NCI-H2196 (cell line): Measurements from ENCODE around the gene RGPD6.
"Not testable (repeated sequence)": the region's sequence is repeated elsewhere in the genome, so short reads cannot be mapped to it uniquely, and the experiment has no call there.

Source experiments
- DNase-seq: peaks from one replicate; lab custom pipeline; 2025; ENCODE audit not compliant: unreplicated experiment; lab: John Stamatoyannopoulos, UW

The RGPD6 gene

GRCh38 chr2:110481200-110481599, 95.8 kb downstream of the RGPD6 start:
- DNase-seq = not testable (repeated sequence)

DNA sequence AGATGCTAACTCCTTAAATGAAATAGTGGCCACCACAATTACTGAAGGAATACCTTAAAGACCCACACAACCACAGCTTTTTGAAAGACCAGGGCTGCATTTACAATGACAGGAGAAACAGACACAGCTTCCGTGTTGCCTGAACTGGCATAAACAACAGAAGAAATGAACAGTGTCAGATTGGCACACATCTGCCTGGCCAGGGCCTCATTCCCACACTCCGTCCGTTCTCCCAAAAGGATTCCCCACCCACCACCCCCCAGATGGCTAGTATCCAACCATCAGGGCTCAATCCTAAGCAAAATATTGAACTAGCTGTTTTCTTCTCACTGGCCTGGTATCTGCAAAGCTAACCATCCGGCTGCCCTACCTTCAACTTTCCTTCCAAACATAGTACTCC, 96.9 kb downstream of the RGPD6 start:
- DNase-seq = not testable (repeated sequence)

- not testable (repeated sequence) for DNase-seq
Observed at GRCh38 chr2:110477370-110477769, 99.7 kb downstream of the RGPD6 start.

DNA sequence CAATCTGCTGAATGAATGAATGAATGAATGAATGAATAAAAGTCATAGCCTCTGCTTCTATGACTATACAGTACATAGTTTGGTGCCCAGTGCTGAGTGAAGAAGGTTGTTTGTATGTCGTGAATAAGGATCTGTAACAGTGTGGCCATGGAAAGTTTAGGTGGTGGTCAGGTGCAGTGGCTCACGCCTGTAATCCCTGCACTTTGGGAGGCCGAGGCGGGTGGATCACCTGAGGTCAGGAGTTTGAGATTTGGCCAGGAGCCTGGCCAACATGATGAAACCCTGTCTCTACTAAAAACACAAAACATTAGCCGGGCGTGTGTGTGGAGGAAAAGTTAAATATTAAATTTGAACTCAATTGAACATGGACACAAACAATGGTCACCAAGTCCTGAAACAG, 100.1 kb downstream of the RGPD6 start:
- DNase-seq = not testable (repeated sequence)

GRCh38 chr2:110475627-110476359, 101.2 kb downstream of the RGPD6 start:
- DNase-seq = not testable (repeated sequence)

- DNase-seq = not testable (repeated sequence)
Observed at GRCh38 chr2:110474898-110475297, 102.1 kb downstream of the RGPD6 start.

GRCh38 chr2:110473059-110473358, 104.0 kb downstream of the RGPD6 start:
- DNase-seq = not testable (repeated sequence)

GRCh38 chr2:110472171-110473058, 104.6 kb downstream of the RGPD6 start, which contains the start of gene LIMS4:
LIMS4 (minus strand) TSS chr2:110472816; CDS start chr2:110472778, 38 bp downstream.
- DNase-seq = not testable (repeated sequence)

DNA sequence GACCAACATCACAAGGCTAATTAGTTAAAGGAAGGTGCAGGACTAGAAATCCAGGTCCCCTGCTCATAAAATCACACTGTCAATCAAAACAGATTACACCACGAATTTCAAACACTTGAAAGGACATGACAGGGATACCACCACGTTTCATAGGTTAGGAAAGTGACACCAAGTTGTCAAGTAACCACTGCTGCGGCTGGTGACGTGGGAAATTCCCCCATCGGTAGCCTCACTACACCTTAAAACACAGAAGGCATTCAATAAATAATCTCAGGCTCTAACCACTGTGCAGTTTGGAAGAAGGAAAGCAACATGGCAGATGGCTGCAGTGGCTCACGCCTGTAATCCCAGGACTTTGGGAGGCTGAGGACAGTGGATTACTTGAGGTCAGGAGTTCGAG, 108.1 kb downstream of the RGPD6 start:
- DNase-seq = not testable (repeated sequence)

DNA sequence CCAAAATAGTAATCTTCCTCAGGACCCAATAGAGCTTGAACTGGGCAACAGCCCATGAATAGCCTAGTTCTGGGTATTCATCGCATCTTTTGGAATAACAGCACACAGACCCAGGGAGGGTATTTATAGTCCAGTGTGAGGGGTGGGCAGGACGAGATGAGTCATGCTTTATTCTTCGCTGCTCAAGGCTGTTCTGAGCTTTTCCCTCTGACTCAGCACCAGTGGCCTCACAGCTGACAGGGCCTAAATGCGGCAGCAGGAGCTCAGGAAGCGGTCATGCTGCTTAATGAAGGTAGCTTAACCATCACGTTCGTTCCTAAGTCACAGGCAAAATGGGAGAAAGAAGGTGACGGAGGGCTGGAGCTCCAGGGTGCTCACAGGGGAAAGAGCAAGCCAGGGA, 111.7 kb downstream of the RGPD6 start:
- not testable (repeated sequence) for DNase-seq
